IPS-15b (cell line): ENCODE measurements around the gene PLPP2.
A peak's percentile ranks its signal among the peaks of the same experiment; 100 is the strongest.

Experiments used
- H3K27me3 ChIP-seq: one replicate; pipeline ENCODE4 v1.6.1; 2013; ENCODE audit warnings: low read length; ENCODE audit not compliant: control insufficient read depth, insufficient read depth
- H3K36me3 ChIP-seq: one replicate; pipeline ENCODE4 v1.6.1; 2013; ENCODE audit warnings: low read length; ENCODE audit not compliant: control insufficient read depth, insufficient read depth
- H3K4me1 ChIP-seq: one replicate; pipeline ENCODE4 v1.6.1; 2013; ENCODE audit warnings: mild to moderate bottlenecking, low read length; ENCODE audit not compliant: control insufficient read depth, insufficient read depth
- H3K4me3 ChIP-seq: one replicate; pipeline ENCODE4 v1.5.1; 2013; ENCODE audit warnings: low read depth, low read length
- H3K9ac ChIP-seq: one replicate; pipeline ENCODE4 v1.6.1; 2013; ENCODE audit warnings: low read depth, mild to moderate bottlenecking, low read length
- H3K9me3 ChIP-seq: one replicate; pipeline ENCODE4 v1.6.1; 2013; ENCODE audit warnings: mild to moderate bottlenecking, low read length; ENCODE audit not compliant: control insufficient read depth, insufficient read depth

Gene PLPP2

DNA sequence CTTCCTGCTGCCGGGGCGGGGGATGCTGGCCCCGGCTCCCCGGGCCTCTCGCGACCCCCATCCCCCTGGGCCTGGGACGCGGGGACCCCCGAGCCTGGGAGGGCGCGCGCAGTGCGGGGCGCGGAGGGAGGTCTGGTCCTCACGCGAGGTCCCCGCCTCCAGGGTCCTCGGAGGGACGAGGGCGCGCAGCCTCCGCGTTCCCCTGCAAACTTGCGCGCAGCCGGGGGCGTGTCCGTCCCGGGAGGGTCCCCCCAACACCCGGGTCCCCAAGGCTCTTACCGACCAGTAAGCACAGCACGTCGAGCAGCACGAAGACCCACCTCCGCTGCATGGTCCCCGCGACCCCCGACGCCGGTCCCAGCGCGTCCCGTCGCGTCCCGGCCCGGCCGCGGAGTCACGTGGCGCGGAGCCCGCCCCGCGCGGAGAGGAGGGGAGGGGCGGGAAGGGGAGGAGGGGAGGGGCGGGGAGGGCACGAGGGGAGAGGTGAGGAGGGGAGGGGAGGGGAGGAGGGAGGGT, at the start of gene PLPP2:
Gene PLPP2 (minus strand): TSS at position 398 of the 516 bp plus-strand sequence. CDS start 67 bp downstream, at position 331.
- H3K9ac ChIP-seq, result peak within 1 kb of the TSS; percentile 60
- H3K4me3 ChIP-seq, result peak within 1 kb of the TSS; percentile 16
- H3K36me3 ChIP-seq, result no peaks in the 10 kb centered on the region
- H3K4me1 ChIP-seq, result peaks cover 12% of the 10 kb centered on the region
- H3K9me3 ChIP-seq, result no peaks in the 10 kb centered on the region
- H3K27me3 ChIP-seq, result peaks cover 12% of the 10 kb centered on the region

DNA sequence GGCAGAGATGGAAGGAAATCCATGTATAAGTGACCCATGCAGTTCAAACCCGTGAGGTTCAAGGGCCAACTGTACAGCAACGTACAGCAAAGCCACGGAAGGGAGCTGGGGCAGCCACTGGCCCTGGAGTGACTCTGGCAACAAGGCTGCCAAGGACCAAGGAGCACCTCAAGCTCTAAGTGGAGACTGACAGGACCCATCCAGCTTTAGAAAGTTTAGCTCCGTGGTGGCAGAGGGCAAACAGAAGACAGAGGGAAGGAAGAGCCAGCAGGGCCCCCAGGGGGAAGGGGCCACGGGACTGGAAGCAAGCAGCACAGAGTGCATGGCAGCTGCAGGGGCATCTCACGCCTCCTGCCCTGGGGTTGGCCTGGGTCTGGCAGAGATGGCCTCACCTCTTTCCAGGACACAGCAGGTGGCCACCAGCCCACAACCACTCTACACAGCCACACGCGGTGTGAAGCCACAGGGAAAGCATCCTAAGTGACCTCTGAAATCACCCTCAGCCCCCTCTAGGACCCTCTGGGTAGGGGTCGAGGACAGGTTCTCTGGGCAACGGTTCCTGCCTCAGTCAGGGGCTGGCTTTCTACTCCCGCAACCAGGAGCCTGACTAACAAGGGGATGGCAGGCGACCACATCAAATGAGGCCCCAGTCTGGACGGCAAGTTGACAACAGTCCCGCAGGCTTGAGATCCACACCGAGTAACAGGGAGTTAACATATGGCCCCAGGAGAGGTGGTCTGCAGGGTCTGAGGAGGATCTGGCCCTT, 49.6 kb upstream of the PLPP2 start:
- Histone ChIP-seq H3K9ac (no peak overlapping the region), H3K36me3 (peaks cover 23% of the 10 kb centered on the region), H3K4me3 (no peak overlapping the region), H3K27me3 (peaks cover 8% of the 10 kb centered on the region), H3K4me1 (peaks cover 12% of the 10 kb centered on the region), H3K9me3 (no peaks in the 10 kb centered on the region)

DNA sequence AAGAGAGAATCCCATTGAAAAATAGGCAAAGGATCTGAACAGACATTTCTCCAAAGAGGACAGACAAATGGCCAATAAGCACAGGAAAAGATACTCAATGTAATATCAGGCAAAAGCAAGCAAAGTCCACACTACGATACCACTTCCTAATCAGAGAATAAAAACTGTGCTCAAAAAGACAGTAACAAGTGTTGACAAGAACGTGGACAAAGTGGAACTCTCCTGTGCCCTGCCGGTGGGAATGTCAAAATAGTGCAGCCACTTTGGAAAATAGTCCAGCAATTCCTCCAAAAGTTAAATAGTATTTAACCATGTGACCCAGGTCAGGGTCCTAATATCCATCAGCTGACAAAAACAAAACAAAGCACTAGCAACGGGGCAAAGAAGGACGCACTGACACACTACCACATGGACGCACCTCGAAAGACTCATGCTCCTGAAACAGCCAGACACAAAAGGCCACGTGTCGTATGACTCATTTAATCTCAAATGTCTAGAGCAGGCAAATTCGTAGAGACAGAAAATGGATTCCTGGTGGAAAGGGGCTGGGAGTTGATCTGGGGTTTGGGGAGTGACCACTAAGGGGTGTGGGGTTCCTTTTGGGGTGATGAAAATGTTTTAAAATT, 48.2 kb upstream of the PLPP2 start:
- H3K27me3 ChIP-seq, result no peaks in the 10 kb centered on the region
- H3K36me3 ChIP-seq, result peaks cover 32% of the 10 kb centered on the region
- H3K9me3 ChIP-seq, result no peaks in the 10 kb centered on the region
- H3K9ac ChIP-seq, result no peak overlapping the region
- H3K4me3 ChIP-seq, result no peak overlapping the region
- peaks cover 12% of the 10 kb centered on the region for H3K4me1 ChIP-seq

DNA sequence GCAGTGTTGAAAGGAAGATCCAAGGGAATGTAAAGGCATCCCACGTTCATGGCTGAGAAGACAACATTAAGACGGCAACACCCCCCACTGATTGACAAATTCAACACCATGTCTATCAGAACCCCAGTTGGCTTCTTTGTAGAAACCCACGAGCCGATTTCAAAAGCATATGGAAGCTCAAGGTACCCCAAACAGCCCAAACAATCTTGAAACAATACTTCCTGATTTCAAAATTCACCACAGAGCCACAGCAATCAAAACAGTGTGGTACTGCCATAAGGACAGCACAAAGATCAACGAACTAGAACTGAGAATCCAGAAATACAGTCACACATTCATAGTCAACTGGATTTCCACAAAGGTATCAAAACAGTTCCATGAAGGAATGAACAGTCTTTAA, 47.2 kb upstream of the PLPP2 start:
- Histone ChIP-seq H3K9ac (no peak overlapping the region), H3K27me3 (no peaks in the 10 kb centered on the region), H3K4me3 (no peak overlapping the region), H3K36me3 (peaks cover 32% of the 10 kb centered on the region), H3K4me1 (peaks cover 11% of the 10 kb centered on the region), H3K9me3 (no peaks in the 10 kb centered on the region)

DNA sequence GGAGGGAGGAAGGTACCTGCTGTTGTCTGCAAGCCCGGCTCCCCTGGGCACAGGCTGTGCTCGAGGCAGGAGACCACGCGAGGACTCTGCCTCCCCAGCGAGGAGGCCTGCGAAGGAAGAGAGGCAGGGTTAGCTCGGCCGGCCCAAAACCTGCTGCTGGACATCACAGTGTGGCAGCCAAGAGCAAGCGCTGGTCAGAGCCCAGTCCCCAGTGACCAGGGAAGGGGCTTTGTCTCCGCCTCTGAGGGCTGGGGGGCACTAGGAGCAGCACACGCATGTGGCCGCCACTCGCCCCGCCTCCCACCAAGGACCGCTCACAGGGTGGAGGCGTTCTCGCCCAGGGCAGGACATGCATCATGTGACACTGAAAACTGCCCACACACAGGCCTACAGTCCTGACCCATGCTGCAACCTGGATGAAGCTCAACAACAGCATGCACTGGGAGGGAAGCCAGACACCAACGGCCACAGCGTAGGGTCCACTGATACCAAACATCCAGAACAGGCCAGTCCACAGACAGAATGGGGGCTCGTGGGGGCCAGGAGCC, 44.9 kb upstream of the PLPP2 start:
- no peak overlapping the region for H3K4me3 ChIP-seq
- no peaks in the 10 kb centered on the region for H3K9me3 ChIP-seq
- H3K4me1 ChIP-seq, result no peaks in the 10 kb centered on the region
- no peaks in the 10 kb centered on the region for H3K27me3 ChIP-seq
- peaks cover 20% of the 10 kb centered on the region for H3K36me3 ChIP-seq
- H3K9ac ChIP-seq, result no peak overlapping the region

DNA sequence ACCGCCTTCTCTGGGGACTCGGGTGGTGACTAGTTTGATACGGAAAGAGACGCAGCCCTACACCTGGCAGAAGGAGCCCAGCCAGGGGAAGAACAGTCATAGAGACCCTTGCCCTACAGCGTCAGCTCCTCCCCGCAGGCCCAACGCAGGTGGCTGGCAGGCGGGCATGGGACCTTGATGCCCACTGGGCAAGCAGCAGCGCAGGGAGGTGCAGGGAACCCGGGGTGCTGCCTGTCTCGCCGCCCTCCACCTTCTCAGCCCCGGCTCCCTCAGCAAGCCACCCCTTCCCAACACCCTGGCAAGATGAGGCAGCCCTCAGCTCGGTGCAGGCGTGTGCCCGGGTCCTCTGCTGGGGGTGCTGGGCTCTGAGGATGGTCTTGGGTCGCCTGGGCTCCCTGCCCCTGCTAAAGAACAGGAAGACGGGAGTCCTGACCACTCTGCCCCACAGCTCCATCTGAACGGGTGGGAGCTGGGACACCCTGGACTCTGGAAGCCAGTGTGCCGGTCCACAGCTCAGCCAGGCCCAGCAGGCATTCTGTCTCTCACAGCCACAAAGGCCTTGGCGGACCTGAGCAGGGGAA, 44.4 kb upstream of the PLPP2 start:
- peaks cover 20% of the 10 kb centered on the region for H3K36me3 ChIP-seq
- H3K9ac ChIP-seq, result no peak overlapping the region
- no peaks in the 10 kb centered on the region for H3K4me1 ChIP-seq
- no peaks in the 10 kb centered on the region for H3K27me3 ChIP-seq
- no peaks in the 10 kb centered on the region for H3K9me3 ChIP-seq
- H3K4me3 ChIP-seq, result no peak overlapping the region

DNA sequence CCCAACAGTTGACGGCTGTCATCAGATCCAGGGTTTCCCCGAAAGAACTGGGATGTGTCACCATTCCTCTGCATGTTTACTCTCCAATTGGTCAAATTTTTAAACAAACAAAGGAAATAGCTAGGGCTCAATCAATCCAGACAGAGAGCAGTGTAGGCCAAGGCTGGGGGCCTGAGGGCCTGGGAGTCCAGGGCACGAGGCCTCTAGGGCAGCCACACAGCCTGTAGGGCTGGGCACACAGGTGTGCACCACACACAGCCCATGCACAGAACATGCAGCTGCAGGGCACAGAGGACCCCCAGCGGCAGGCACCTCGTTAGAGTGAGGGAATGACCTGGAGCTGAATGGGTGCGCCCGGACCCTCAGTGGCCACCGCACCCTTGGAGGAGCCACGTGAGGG, 43.9 kb upstream of the PLPP2 start:
- no peaks in the 10 kb centered on the region for H3K9me3 ChIP-seq
- peaks cover 19% of the 10 kb centered on the region for H3K36me3 ChIP-seq
- no peak overlapping the region for H3K9ac ChIP-seq
- no peaks in the 10 kb centered on the region for H3K4me1 ChIP-seq
- no peaks in the 10 kb centered on the region for H3K27me3 ChIP-seq
- H3K4me3 ChIP-seq, result no peak overlapping the region

DNA sequence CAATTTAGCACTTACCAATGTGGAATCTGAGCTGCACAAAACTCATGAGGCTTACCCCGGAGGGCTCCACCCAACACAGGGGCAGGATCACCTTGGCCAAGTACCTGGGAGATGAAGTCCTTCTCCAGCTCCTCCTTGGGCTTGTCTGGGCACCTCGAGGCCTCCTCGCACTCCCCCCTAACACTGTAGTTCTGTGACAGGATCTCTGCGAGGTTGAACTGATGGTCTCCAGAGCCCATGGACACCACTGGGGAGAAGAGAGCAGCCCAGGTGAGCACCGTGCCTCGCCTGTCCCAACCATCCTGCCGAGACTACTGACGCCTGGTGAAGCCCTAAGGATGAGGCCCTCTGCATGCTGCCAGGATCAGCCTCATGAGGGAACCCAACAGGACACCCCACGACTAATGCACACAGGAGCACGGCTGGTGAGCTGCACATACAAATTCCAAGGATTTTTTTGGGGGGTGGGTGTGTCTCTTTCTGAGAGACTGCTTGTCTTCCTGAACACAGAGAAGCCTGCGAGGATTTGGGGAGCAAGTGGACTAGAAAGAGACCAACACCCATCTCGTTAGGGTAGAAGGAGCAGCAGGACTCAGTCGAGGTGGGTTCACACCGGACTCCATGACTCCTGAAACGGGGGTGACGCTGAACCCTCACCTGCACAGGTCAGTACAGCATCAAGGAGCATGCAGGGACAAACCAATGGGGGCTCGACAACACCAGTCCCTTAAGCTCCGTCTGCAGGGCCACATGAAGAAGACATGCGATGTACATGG, 43.3 kb upstream of the PLPP2 start:
- Histone ChIP-seq H3K36me3 (peaks cover 22% of the 10 kb centered on the region), H3K9ac (no peak overlapping the region), H3K27me3 (no peaks in the 10 kb centered on the region), H3K4me1 (no peaks in the 10 kb centered on the region), H3K4me3 (no peak overlapping the region), H3K9me3 (no peaks in the 10 kb centered on the region)

DNA sequence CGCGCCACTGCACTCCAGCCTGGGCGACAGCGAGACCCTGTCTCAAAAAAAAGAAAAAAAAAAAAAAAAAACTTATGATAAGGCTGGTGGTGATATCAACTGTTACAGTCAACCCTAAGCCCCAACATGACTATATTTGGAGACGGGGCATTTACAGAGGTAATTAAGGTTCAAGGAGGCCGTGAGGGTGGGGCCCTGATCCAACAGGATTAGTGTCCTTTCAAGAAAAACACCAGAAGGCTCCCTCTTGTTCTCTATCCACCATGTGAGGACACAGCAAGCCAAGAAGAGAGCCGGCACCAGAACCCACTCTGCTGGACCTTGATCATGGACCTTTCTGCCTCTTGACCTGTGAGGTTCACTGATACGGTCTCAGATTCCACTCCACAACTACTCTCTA, 39.3 kb upstream of the PLPP2 start:
- H3K4me3 ChIP-seq, result no peak overlapping the region
- H3K36me3 ChIP-seq, result peaks cover 52% of the 10 kb centered on the region
- H3K4me1 ChIP-seq, result no peaks in the 10 kb centered on the region
- H3K9ac ChIP-seq, result no peak overlapping the region
- no peaks in the 10 kb centered on the region for H3K27me3 ChIP-seq
- no peaks in the 10 kb centered on the region for H3K9me3 ChIP-seq

DNA sequence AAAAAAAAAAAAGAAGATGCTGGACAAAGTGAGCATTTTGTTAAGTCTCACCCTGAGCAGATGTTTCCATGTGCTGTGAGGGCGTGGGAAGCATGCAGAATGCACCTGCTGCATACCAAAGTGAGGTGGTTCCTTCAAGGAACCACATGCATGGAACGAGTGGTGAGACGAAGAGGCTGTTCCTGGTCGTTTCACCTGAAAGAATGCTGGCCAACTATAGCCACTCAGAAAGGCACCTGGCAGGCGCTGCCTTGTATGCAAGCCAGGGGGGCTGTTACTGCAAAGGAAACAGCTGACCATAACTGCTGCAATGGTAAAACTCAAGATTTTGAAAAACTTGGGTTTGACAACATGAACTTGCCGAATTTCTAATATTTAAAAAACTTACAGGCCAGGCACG, 38.7 kb upstream of the PLPP2 start:
- no peaks in the 10 kb centered on the region for H3K4me1 ChIP-seq
- no peak overlapping the region for H3K4me3 ChIP-seq
- peaks cover 52% of the 10 kb centered on the region for H3K36me3 ChIP-seq
- no peaks in the 10 kb centered on the region for H3K27me3 ChIP-seq
- no peak overlapping the region for H3K9ac ChIP-seq
- no peaks in the 10 kb centered on the region for H3K9me3 ChIP-seq

DNA sequence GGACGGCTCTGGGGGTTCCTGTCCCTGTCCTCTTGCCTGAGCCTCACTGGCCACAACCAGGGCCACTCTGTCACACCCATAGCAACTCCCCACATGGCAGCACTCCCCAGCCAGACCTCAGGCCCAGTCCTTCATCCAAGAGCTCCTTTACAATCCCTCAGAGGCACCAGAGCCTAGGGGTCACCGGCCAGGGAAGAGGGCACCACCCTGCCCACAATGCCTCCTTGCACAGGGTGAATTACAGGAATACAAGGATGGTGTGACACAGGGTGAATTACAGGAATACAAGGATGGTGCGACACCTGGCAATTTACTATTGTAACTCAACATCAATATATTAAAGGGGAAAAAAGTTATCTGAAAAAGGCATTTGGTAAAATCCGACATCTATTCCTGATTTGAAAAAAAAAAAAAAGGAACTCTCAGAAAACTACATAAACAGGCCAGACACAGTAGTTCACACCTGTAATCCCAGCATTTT, 36.9 kb upstream of the PLPP2 start:
- Histone ChIP-seq H3K9ac (no peak overlapping the region), H3K4me3 (no peak overlapping the region), H3K4me1 (no peaks in the 10 kb centered on the region), H3K27me3 (no peaks in the 10 kb centered on the region), H3K36me3 (peaks cover 64% of the 10 kb centered on the region), H3K9me3 (no peaks in the 10 kb centered on the region)
